Measurements from ENCODE around the gene PPIL1.

DNA sequence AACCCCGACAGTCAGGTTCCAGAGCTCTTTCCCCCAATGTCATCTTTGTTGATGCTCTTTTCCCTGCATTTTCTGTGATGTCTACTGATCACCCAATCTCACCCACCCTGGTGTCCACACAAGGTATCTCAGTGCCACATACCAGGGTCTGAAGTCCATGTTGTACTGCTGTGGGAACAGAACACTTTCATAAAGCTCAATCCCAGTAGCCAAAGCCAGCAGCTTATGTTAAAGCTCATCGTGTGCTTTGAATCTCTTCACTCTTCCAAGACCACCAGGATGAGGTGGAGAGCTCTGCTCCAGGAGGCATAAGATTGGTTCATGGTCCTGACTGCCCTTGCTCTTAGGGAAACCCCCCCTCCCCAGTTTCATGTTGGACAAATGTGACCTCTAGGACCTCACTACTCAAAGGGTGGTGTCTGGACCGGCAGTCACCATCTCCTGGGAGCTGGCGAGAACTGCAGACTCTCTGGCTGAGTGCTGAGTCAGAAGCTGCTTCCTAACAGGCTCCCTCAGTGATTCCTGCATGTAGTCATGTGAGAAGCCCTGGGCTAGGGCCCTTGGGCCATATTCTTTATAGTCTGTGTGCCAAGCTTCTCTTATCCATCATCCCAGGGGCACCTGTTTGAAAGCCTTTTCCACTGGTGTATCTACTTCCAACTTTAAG lies 22.0 kb downstream of the PPIL1 start:
- TF ChIP-seq, protein P1, sequence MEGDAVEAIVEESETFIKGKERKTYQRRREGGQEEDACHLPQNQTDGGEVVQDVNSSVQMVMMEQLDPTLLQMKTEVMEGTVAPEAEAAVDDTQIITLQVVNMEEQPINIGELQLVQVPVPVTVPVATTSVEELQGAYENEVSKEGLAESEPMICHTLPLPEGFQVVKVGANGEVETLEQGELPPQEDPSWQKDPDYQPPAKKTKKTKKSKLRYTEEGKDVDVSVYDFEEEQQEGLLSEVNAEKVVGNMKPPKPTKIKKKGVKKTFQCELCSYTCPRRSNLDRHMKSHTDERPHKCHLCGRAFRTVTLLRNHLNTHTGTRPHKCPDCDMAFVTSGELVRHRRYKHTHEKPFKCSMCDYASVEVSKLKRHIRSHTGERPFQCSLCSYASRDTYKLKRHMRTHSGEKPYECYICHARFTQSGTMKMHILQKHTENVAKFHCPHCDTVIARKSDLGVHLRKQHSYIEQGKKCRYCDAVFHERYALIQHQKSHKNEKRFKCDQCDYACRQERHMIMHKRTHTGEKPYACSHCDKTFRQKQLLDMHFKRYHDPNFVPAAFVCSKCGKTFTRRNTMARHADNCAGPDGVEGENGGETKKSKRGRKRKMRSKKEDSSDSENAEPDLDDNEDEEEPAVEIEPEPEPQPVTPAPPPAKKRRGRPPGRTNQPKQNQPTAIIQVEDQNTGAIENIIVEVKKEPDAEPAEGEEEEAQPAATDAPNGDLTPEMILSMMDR (IDR thresholded peaks at IDR 0.05): no peak
- TF ChIP-seq POLR2A (IDR thresholded peaks at IDR 0.05; ENCODE audit: low read length) (no peak), HOXB5 (CRISPR knock-in tag; IDR thresholded peaks at IDR 0.05) (no peak), RAD21 (conservative IDR thresholded peaks at IDR 0.05 in 1 of 2, IDR thresholded peaks at IDR 0.05 in 1 of 2) (no peak)
- TF ChIP-seq, protein P2, sequence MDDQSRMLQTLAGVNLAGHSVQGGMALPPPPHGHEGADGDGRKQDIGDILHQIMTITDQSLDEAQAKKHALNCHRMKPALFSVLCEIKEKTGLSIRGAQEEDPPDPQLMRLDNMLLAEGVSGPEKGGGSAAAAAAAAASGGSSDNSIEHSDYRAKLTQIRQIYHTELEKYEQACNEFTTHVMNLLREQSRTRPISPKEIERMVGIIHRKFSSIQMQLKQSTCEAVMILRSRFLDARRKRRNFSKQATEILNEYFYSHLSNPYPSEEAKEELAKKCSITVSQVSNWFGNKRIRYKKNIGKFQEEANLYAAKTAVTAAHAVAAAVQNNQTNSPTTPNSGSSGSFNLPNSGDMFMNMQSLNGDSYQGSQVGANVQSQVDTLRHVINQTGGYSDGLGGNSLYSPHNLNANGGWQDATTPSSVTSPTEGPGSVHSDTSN (IDR thresholded peaks at IDR 0.05): no peak

Data from A549 (cell line).